HFFc6 (cell line): ENCODE results near the gene KIAA1217. TPM values are rescaled to one million over a fixed set of nuclear protein-coding genes. Genes with fewer than 3 reads are reported as not detected.

Experiments
- DNase-seq: peaks from one replicate; pipeline ENCODE4 v3.0.0-alpha.2; 2018
- H3K27ac Mint-ChIP-seq: 2 replicates; pipeline ENCODE4 v1.8.0; 2020; ENCODE audit warnings: mild to moderate bottlenecking, mixed read lengths
- H3K27me3 Mint-ChIP-seq: 2 replicates; pipeline ENCODE4 v1.8.0; 2021; ENCODE audit warnings: mild to moderate bottlenecking, moderate library complexity, mixed read lengths; ENCODE audit not compliant: insufficient read depth
- H3K36me3 Mint-ChIP-seq: 2 replicates; pipeline ENCODE4 v1.8.0; 2021; ENCODE audit warnings: low read depth, mixed read lengths
- H3K4me1 Mint-ChIP-seq: 2 replicates; pipeline ENCODE4 v1.8.0; 2020; ENCODE audit warnings: low read depth, mixed read lengths
- H3K4me3 Mint-ChIP-seq: 2 replicates; pipeline ENCODE4 v1.8.0; 2020; ENCODE audit warnings: mild to moderate bottlenecking, moderate library complexity, mixed read lengths
- H3K9me3 Mint-ChIP-seq: 2 replicates; pipeline ENCODE4 v1.8.0; 2020; ENCODE audit warnings: mild to moderate bottlenecking, mixed read lengths
- total RNA-seq, 6 experiments: library from RNA; stranded (reverse); fragmentation: NEBNext Ultra II Directional; extraction: Animal tissue kit (Norgen Biotek cat#: 25700); gene quantifications; 2 replicates in 1 of 6; 3 replicates in 5 of 6; pipeline ENCODE4 v1.2.3, GENCODE V29; 2021
- TF ChIP-seq, protein P1 (sequence below): fragments of 200-600 bp; sonication (generic); IDR thresholded peaks from 2 replicates; pipeline ENCODE4 v1.5.0; 2021; ENCODE audit warnings: antibody characterized with exemption, mild to moderate bottlenecking

KIAA1217 gene
- total RNA-seq, 6 experiments from 2014 or later = 1.3 to 2.1 (median 2.0) TPM

DNA sequence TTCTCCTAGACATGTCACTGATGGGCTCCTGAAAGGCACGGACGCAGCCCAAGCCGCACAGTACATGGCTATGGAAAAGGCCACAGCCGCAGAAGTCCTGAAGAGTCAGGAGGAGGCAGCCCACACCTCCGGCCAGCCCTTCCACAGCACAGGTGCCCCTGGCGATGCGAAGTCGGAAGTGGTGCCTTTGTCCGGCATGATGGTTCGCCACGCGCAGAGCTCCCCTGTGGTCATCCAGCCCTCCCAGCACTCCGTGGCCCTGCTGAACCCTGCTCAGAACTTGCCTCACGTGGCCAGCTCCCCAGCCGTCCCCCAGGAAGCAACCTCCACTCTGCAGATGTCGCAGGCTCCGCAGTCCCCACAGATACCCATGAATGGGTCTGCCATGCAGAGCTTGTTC, 315.4 kb downstream of the KIAA1217 start:
- H3K27ac Mint-ChIP-seq = no peak overlapping the region
- no peak overlapping the region for H3K4me3 Mint-ChIP-seq
- peaks cover 5% of the 10 kb centered on the region for H3K27me3 Mint-ChIP-seq
- no peaks in the 10 kb centered on the region for H3K4me1 Mint-ChIP-seq
- no peaks in the 10 kb centered on the region for H3K9me3 Mint-ChIP-seq
- no peak for DNase-seq
- TF ChIP-seq, protein P1, sequence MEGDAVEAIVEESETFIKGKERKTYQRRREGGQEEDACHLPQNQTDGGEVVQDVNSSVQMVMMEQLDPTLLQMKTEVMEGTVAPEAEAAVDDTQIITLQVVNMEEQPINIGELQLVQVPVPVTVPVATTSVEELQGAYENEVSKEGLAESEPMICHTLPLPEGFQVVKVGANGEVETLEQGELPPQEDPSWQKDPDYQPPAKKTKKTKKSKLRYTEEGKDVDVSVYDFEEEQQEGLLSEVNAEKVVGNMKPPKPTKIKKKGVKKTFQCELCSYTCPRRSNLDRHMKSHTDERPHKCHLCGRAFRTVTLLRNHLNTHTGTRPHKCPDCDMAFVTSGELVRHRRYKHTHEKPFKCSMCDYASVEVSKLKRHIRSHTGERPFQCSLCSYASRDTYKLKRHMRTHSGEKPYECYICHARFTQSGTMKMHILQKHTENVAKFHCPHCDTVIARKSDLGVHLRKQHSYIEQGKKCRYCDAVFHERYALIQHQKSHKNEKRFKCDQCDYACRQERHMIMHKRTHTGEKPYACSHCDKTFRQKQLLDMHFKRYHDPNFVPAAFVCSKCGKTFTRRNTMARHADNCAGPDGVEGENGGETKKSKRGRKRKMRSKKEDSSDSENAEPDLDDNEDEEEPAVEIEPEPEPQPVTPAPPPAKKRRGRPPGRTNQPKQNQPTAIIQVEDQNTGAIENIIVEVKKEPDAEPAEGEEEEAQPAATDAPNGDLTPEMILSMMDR = no peak
- H3K36me3 Mint-ChIP-seq = no peaks in the 10 kb centered on the region

DNA sequence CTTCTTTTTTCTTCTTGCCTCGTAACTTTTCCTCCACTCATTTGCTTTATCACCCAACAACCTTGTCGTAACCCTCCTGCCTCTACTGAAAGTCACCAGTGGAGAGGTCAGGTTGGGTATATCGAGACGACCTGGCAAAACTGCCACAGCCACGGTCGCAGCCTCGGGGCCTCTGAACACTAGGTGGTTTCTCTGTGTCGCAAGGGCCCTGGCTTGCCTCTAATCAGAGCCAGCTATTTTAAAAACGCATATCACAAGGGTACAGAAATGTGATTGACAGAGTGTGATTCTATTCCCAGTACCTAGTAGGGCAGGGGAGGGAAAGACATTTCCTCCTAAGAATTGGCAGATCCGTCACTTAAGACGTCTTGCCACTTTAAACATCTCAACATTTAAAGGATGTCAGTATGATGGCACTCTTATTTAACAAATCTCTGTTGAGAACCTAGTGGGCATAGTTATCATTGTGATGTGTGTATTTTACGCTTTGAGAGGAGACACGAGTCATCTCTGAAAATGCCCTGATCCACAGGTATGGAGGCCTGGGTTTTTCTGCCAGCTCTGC, 317.2 kb downstream of the KIAA1217 start:
- Mint-ChIP-seq H3K9me3 (no peaks in the 10 kb centered on the region), H3K4me3 (no peak overlapping the region), H3K27me3 (peaks cover 5% of the 10 kb centered on the region), H3K27ac (no peak overlapping the region), H3K4me1 (no peaks in the 10 kb centered on the region), H3K36me3 (no peaks in the 10 kb centered on the region)
- TF ChIP-seq, protein P1 = no peak
- no peak for DNase-seq

DNA sequence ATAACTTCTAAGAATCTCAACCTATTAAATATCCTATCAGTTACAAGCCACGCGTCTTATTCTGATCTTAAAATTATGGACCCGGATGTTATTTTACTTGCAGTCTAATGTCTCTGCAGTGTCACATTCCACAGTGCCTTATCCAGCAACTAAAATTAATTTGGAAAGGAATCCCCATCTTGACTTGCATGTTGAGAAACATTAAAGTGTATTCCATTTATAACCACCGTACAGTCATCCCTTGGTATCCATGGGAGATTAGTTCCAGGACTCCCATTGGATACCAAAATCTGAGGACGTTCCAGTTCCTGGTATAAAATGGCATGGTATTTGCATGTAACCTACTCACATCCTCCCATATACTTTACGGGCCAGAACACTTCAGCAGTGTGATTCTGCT, 320.0 kb downstream of the KIAA1217 start:
- Mint-ChIP-seq H3K4me3 (no peak overlapping the region), H3K4me1 (no peaks in the 10 kb centered on the region), H3K36me3 (peaks cover 3% of the 10 kb centered on the region), H3K27me3 (peaks cover 5% of the 10 kb centered on the region), H3K9me3 (no peaks in the 10 kb centered on the region), H3K27ac (no peak overlapping the region)
- TF ChIP-seq, protein P1 = no peak
- no peak for DNase-seq

GRCh38 chr10:24531439-24531838, 322.5 kb downstream of the KIAA1217 start:
- no peak for DNase-seq
- no peak overlapping the region for H3K4me3 Mint-ChIP-seq
- H3K9me3 Mint-ChIP-seq = no peaks in the 10 kb centered on the region
- H3K27ac Mint-ChIP-seq = no peak overlapping the region
- TF ChIP-seq, protein P1 = no peak
- peaks cover 3% of the 10 kb centered on the region for H3K36me3 Mint-ChIP-seq
- H3K27me3 Mint-ChIP-seq = no peaks in the 10 kb centered on the region; the same call in none of the 2 replicates
- no peaks in the 10 kb centered on the region for H3K4me1 Mint-ChIP-seq

DNA sequence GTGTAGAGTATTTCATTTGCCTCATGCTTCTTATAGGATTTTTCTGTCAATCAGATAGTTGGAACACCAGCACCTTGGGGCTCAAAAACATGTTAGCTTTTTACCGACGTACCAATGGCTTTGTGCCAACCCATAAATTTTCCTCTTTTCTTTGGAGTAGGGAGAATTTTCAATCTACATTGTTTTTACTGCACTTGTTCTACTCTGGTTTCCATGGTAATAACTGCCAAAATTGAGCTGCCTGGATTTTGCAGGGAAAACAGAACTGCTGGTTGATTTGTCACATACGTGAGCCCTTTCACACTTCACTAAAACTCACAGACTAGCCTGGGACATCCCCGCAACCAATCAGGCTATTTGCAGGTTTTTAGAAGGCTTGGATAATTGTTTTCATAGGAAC, 325.0 kb downstream of the KIAA1217 start:
- Mint-ChIP-seq H3K36me3 (peaks cover 3% of the 10 kb centered on the region), H3K9me3 (no peaks in the 10 kb centered on the region), H3K4me1 (no peaks in the 10 kb centered on the region), H3K27me3 (no peaks in the 10 kb centered on the region; the same call in 1 of the 2 replicates), H3K27ac (no peak overlapping the region), H3K4me3 (no peak overlapping the region)
- no peak for DNase-seq
- TF ChIP-seq, protein P1 = no peak

- Mint-ChIP-seq H3K4me1 (no peaks in the 10 kb centered on the region), H3K27ac (no peak overlapping the region), H3K36me3 (peaks cover 3% of the 10 kb centered on the region), H3K27me3 (no peaks in the 10 kb centered on the region), H3K9me3 (no peaks in the 10 kb centered on the region), H3K4me3 (no peak overlapping the region)
- TF ChIP-seq, protein P1 = no peak
- no peak for DNase-seq
Observed at GRCh38 chr10:24536636-24537035, 327.7 kb downstream of the KIAA1217 start.
